Vagina (tissue), 2 donors: ENCODE data around the gene RNF166.

ENCODE experiments used
- POLR2AphosphoS5 ChIP-seq, 2 donors: sonication (generic); formaldehyde crosslinking; IDR thresholded peaks; one replicate each; pipeline ENCODE4 v1.9.0; 2017; ENCODE audit warnings: antibody characterized with exemption in 2 of 2, mild to moderate bottlenecking in 2 of 2, low read depth in 1 of 2; ENCODE audit not compliant: insufficient read depth in 1 of 2
- TF ChIP-seq, protein P1 (sequence below), 3 experiments: fragments of 450-650 bp in 2 of 3; fragments of 200-600 bp in 1 of 3; sonication (generic) in 1 of 3; IDR thresholded peaks; one replicate each; pipeline ENCODE4 v1.5.1; 2017 to 2019; ENCODE audit warnings: antibody characterized with exemption in 3 of 3, mild to moderate bottlenecking in 2 of 3, moderate library complexity in 2 of 3

DNA sequence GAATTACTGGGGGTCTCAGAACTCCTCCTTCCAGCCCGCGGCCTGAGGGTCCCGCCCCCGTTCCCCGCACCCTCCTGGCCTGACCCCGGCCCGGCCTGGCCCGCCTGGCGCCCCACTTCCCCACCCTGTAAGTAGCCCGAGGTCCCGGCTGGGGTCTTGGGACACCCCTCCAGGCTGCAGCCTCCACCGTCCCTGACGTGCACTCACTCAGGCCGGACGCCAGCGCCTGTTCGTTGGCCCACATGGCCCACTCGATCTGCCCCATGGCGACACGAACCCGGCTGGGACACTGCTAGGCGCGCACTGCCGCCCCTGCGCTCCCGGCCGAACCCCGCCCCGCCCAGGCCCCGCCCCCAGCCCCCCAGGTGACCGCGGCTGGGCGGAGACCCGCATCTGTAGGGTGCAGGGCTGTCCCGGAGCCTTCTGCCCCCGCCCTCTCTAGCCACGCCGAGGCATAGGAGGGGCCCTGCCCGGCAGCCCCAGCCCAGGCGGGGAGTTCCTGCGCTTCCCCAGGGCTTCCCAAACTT, 55.4 kb downstream of the RNF166 start, which contains the start of gene CYBA:
- TF ChIP-seq, protein P1, sequence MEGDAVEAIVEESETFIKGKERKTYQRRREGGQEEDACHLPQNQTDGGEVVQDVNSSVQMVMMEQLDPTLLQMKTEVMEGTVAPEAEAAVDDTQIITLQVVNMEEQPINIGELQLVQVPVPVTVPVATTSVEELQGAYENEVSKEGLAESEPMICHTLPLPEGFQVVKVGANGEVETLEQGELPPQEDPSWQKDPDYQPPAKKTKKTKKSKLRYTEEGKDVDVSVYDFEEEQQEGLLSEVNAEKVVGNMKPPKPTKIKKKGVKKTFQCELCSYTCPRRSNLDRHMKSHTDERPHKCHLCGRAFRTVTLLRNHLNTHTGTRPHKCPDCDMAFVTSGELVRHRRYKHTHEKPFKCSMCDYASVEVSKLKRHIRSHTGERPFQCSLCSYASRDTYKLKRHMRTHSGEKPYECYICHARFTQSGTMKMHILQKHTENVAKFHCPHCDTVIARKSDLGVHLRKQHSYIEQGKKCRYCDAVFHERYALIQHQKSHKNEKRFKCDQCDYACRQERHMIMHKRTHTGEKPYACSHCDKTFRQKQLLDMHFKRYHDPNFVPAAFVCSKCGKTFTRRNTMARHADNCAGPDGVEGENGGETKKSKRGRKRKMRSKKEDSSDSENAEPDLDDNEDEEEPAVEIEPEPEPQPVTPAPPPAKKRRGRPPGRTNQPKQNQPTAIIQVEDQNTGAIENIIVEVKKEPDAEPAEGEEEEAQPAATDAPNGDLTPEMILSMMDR (IDR thresholded peaks at IDR 0.05): no peak
- TF ChIP-seq POLR2AphosphoS5 (IDR thresholded peaks at IDR 0.05; ENCODE audit: insufficient read depth in 1 of 2, low read depth in 1 of 2): peak in 1 of 2 donors; percentile 59
